ENCODE data around the gene ITPR1.

The ITPR1 gene

DNA sequence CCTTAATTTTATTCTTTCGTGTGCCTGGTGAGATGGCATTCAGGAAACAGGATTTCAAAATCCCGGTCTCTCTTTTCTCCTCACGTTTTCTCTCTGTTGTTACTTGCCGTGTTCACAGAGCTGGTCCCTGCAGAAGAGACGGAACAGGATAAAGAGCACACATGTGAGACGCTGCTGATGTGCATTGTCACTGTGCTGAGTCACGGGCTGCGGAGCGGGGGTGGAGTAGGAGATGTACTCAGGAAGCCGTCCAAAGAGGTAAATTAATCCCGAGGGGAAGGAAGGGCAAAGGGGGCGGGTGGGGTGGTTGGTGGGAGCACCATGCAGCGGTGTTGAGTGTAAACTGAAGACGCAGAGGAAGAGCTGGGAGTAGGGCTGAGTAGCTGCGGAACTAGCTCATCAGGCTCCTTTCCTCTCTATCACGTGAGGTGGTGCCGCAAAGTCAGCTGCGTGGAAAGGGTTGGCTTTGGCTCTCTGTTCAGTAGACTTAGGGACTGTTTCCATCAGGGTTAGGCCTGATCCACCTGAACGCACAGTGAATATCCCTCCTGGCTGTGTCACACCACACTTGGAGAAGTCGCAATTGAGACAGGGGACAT is 321.3 kb downstream of the ITPR1 start:
- DNase-seq (ENCODE audit: low spot score): no peak

DNA sequence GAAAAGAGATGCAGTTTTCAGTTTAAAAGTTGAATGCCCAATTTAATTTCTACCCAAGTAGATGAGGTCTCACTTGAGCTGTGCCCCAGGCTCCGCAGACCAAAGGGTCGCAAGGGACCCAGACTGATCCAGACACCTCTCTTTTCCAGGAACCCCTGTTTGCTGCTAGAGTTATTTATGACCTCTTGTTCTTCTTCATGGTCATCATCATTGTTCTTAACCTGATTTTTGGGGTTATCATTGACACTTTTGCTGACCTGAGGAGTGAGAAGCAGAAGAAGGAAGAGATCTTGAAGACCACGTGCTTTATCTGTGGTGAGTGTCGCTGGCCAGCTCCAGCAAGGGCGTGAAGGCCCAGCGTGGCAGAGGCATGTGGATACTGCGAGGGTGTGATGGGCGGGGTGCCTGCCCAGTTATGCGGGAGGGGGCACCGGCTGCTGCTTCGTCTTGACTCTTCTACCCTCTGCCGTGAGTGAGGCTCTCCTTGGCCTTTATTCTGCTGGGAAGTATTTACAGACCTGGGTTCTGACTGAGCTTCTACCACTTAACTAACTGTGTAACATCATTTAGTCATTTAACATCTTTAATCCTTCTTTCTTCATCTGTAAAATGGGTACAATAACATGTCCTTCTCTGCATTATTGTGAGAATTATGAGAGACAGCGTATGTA is 321.9 kb downstream of the ITPR1 start:
- DNase-seq (ENCODE audit: low spot score): no peak

DNA sequence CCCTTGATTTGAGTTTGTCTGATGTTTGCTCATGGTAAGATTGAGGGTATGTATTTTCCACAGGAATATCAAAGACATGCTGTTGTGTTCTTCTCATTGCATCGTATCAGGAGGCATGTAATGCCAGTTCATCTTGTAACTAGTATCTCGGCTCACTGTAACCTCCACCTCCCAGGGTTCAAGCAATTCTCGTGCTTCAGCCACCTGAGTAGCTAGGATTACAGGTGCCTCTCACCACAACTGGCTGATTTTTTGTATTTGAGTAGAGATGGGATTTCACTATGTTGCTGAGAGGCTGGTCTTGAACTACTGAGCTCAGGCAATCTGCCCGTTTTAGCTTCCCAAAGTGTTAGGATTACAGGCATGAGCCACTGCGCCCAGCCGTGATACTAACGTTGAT is 323.2 kb downstream of the ITPR1 start:
- no peak for DNase-seq (ENCODE audit: low spot score)

DNA sequence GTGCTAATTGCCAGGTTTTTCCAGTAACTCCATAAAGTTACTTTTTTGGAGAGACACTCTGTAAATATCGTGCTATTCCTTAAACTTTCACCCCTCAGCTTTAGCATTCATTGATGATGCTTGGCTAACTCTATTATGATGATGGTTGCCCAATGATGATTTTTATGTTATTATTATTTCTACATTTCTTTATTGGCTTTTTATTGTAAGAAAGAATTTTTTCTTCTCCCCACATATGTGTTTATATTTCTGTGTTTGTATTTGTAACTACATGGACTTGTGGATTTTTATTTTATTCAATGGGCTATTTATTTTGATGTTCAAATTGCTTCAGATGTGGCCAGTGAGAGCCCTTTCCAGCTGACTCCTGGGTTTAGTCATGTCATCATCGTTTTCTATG is 323.6 kb downstream of the ITPR1 start:
- DNase-seq (ENCODE audit: low spot score): no peak

DNA sequence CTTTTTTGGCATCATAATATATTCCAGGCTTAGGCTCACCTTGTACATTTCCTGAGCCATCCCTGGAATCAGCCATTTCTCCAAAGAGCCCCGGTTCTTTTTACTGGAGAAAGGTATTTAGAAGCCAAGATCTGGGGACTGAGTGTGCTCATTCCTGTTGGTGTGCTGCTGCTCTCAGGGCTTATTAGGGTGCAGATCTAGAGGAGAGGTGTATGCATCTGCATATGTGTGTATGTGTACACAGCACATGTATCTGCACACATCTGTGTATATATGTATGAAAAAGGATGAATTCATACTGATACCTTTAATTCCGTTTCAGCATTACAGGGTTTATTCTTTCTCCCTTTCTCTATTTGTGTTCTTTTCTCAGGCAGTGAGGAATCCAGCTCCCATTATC is 324.0 kb downstream of the ITPR1 start:
- no peak for DNase-seq (ENCODE audit: low spot score)

DNA sequence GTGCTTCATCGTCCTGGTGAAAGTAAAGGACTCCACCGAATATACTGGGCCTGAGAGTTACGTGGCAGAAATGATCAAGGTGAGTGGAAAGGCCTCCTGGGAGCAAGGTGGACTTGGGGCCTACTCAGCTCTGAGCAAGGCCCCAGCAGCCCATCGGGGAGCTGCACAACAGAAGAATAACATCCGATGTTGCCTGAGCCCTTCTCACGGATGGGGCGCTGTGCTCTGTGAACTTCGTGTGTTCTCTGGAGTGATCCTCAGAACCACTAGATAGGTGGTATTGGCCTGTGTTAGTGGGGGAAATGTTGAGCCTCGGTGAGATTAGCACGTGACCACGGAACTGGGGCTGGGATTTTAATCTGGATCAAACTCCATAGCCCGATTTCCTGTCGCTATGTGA is 325.0 kb downstream of the ITPR1 start:
- no peak for DNase-seq (ENCODE audit: low spot score)

DNA sequence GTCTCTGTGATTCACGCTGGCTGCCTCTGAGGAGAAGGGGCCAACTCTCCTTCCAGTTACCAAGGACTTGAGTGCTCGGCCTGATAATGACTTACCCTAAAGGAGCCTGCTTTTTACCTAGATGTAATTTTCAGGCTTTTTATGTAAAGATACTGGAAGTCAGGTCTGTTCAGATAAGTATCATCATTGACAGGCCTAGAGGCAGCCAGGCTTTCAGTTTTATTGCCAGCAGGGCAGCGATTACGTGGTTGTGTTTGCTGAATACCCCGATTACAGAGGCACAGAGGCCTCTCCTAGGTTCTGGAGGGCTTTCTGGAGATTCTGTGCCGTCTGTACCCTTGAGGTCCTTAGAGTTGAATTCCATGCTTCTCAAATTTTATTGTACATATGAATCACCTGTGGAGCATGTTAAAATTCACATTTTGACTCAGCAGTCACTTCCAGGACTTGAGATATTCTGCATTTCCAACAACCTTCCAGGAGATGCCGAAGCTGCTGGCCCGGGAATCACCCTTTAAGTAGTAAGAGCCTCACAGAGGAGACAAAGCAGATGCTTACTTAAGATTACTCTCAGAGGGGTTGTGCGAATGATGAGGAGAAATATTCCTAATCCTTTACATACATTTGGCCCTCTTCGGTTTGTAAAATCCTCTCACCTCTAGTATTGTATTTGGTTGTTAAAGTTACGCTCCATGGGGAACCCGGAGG is 326.0 kb downstream of the ITPR1 start:
- DNase-seq (ENCODE audit: low spot score): no peak

DNA sequence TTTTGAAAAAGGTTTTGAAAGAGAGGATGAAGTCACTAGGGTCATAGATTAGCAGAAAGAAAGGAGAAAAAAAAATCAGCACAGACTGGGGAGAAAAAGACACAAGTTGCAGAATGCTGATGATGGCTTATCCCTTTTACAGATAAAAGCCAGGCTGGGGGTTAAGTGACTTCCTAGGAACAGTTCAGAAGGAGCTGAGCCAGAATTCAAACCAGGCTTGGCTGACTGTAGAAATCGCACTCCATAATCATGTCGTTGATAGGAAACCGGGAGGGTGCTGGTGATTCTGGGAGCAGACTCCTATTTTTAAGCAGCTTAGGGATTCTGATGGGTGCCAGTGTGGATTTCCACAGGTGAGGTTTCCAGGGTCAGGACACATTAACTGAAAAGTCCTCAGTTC is 326.6 kb downstream of the ITPR1 start:
- no peak for DNase-seq (ENCODE audit: low spot score)

DNA sequence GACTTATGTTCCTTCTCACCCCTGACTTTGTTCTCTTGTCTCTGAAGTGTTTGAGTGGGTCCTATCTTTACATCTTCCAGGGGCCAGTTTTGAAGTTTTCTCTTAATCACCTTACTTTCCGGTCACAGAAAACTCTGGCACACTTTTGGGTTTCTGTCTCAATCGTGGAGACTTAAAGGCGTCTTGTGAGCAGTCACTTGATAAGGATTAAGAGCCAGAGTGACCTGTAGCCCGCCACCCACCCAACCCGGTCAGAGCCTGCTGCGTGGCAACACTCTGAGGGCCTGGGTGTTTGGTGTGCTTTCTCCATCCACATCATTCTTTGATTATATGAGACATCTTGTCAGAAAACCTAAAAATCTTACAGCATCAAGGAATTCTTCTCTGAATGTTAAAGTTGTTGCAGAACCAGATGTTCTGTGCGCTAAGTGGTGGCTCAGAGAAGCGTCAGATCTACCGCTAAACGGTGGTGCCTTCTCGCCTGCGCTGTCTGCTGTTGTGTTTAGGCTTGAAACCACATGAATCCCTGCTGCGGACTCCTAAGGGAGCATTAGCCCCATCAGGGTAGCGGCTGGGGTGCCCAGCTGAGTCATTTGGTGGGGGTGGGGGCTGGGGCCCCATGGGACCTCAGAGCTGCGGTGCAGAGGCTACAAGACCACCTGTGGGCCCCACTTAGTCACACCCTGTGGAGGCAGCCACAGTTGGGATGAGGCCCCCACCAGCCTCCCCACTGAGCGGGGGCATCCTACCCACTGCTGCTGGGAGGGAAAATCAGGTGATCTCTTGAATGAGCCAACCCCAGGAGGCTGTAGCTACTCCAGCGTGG is 327.4 kb downstream of the ITPR1 start:
- no peak for DNase-seq (ENCODE audit: low spot score)

DNA sequence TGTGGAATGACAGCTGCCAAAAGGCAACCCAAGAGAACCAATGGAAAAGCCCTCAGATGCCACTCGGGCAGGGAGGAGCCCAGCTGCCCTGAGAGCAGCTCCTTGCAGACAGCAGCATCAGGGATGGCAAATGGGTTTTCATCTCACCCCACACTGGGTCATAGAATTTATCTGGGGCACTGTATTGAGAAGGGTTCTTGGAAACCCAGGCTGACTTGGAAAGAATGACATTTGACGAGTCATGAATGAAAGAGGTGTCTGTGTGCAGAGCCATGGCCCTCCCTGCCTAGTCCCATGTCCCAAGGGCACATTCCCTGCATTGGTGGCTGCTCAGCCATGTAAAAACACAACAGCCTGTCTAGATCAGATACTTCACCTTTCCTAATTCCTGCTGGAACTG is 328.2 kb downstream of the ITPR1 start:
- no peak for DNase-seq (ENCODE audit: low spot score)

DNA sequence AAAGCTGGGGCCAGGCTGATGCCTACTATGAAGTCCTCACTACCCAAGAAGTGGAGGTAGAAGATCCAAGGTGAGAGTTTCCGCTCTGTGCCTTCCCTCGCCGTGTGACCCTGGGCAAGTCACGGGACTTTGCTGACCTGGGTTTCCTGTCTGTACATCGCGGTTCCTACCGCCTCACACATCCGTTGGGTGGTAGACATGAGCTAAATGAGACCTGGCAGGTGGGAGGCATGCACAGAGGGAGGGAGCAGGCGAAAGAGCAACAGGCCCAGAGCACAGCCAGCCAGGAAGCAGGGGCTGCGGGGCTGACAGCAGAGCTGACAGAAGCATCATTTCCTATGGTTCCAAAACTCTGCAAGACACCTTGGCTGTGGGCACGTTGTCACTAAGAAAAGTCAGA is 328.8 kb downstream of the ITPR1 start:
- no peak for DNase-seq (ENCODE audit: low spot score)

DNA sequence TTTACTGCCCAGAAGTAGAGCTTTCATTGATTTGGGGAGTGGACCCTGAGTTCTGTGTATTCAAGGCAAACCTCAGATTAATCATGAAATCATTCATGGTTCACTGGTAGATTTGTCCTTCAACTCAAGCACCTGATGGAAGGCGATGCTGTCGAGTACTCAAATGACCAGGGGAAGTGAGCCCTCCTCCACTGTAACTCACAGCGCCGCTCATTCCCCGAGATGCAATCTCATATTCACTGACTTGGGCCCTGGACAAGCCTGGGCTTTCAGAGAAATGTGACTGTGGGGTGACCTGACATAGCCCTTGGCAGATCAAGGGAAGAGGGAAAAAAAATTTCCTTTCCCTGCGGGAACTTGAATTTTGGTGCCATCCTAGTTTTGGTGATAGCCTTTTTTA is 329.4 kb downstream of the ITPR1 start:
- DNase-seq (ENCODE audit: low spot score): no peak

DNA sequence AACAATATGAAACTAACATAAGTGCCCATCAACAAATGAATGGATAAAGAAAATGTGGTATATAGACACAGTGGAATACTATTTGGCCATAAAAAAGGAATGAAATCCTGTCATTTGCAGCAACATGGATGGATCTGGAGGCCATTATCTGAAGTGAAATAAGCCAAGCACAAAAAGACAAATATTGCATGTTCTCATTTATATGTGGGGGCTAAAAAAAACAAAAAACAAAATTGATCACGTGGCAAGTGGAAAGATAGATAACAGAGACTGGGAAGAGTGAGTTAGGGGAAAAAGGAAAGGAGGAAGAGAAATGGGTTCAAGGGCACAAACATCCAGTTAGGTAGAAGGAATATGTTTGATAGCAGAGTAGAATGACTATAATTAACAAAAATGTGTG is 330.2 kb downstream of the ITPR1 start:
- no peak for DNase-seq (ENCODE audit: low spot score)

DNA sequence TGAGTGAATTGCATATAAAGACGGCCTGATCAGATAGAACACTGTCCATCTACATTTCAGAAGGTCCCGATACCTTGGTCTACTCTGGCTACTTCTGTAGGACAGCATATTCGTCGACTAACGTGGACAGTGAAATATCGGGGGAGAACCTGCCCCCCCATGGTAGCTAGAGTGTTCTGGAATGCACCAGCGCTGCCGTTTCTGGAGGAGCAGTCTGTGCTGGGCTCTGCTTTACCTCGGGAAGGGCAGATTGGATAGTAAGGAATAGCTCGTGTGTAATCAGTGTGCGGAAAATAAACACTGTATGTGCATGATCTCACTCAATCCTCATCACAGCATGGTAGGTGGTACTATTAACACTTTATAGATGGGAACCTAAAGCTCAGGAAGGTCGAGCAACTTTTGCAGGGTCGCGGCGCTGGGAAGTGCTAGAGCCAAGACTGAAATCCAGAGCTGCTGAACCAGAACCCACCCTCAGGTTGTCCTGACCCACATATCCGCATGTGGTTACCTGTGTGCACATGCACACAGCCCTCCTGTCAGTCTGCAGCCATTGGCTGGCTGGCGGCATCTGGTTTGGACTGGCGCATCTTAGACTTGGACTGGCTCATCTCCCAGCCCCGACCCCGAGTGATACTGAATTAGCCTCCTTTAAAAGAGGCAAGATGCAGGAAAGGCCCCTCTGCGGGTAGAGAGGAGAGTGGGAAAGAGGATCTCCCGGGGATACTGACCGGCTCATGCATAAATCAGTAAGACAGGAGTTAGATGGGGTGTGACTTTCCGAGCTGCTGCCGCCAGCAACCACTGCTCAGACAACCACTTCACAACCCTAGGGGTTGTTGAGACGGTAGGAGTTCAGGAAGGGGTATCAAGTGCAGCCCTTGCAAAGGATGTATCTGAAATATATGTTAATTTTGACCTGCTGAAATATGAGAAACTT is 331.1 kb downstream of the ITPR1 start:
- no peak for DNase-seq (ENCODE audit: low spot score)

DNA sequence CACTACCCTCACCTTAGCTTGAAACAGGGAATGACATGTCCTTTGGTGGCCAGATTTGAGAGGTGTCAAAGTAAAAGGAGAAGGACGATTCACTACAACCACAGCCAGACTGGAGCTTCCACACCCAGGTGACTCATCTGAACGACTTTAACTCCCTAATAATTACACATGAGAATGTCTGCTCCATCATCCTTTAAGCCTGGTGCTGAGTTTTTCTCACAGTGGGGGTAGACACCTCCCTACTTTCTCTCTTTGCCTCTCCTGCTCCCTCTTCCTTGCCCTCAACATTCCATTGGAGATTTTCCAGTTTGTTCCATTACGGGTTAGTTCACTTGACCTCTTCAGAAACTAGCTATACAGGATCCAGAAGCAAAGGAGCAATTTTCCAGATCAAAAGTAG is 331.8 kb downstream of the ITPR1 start:
- no peak for DNase-seq (ENCODE audit: low spot score)

DNA sequence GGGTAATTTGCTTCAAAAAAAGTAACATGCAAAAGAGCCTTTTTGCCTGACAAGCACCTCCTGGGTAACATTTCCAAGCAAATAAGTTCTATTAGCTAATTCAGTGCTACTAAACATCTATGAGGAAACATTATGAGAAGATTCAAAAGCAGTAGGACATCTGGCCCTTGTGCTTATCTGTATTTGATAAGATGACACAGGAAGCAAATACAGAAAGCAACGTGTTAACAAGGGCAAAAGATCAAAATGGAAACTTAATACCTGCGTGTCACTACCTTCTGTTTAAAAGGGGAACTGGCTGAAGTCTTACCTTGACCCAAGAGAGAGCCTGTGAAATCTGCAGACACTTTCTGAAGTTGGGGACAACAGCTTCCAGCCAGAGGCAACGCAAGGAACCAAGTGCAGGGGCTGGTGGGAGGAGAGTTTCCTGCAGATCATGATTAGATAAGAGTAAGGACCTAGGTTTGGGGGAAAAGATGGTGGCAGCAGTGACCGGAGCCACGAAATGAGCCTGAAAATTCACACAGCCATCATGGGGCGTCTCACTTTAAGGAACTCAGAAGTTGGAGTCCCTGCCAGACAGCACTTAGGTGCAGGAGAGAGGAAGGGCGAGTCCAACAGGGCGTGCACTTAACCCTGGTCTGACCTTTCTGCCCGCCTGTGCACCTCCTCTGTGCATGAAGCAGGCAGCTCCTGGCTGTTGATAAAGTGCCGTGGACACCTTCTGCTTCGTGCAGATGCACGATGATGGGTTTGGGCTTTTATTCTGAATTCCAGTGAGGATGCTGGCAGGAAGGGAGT is 332.5 kb downstream of the ITPR1 start:
- DNase-seq (ENCODE audit: low spot score): no peak

DNA sequence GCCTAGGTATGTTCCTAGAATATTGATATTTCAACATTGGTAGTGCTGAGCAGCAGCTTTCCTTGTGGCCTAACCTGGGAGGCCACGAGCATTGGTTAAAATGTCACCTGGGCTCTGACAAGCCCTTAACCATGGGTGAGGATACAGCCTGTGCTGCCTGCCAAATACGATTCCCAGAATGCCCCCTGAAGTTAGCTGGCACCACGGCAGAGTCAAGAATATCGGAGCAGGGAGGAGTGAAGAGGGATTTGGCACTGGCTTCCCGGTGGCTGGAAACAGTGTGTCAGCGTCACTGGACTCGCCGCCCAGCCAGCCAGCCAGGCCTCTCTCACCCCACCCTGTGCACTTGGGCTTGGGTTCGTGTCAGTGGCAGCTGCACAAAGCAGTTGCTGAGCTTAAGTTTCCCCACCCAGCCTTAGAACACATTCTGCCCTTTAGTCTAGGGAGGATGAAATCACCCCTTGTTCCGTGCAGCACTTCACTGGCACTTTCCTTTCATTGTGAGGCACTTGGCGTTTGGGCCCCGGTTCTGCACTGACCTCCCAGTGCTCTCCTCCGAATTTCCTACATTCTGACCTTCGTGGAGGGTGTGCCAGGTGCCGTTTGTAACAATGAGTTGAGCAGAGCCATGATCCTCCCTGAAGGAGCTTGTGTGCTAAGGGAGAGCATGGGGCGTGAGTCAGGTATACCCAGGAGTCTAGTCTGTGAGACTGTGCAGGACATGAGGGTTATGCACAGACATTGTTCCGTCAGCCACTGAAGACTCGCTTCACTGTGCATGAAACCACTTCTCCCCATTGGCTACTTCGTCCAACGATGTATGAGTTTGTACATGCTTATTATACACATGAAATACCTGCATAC is 333.3 kb downstream of the ITPR1 start:
- DNase-seq (ENCODE audit: low spot score): no peak

DNA sequence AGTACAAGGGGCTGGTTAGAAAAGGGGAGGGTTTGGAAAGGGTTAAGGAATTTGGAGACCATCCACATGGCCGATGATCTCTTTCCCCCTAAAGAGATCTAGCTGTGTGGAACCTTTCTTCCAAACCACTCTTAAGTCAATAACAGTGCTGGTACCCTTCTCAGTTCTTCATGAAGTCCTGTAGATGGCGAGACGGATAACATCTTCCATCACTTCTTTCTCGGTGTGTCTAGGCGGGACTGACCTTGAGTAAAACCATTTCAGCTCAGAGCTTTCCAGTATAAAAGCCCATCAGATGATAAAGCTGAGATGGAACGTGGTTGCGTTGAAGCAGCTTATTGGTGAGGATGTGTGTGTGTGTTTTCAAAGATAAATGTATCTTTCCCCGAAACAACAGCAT is 334.6 kb downstream of the ITPR1 start:
- no peak for DNase-seq (ENCODE audit: low spot score)

DNA sequence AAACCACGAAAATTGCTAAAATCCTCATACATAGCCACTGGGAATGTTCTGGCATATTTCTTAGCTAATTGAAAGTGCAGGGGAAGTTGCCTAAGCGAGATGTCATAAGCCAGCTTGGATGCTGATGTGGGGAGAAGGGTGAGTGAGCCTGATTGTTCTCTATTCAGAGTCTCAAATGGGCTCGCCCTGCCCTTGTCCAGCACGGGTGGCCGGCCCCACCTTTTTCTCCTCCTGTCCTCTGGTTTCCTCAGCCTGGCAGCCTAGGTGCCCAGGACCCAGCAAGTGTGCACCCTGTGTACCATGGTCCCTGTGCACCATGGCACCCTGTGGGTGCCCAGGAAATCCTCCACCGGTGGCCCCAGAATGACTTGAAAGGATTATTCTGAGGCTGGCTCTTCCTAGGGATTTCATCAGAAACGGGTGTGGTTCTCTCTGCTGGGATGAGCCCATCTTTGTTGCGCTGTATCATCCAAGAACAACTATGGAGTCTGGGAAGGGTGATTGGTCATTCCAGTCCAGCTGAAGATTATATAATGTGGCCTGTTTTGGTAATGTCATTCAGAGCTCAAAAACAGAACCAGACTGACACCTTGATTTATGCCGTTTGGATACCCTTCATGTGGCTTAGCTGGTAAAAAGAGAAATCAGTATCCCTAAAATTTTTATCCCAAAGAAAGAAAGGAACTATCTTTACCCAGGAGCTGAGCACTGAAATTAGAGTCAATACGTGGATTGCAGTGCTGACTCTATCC is 335.3 kb downstream of the ITPR1 start:
- DNase-seq (ENCODE audit: low spot score): no peak
